ENCODE results near the gene GPR179.

The GPR179 gene

DNA sequence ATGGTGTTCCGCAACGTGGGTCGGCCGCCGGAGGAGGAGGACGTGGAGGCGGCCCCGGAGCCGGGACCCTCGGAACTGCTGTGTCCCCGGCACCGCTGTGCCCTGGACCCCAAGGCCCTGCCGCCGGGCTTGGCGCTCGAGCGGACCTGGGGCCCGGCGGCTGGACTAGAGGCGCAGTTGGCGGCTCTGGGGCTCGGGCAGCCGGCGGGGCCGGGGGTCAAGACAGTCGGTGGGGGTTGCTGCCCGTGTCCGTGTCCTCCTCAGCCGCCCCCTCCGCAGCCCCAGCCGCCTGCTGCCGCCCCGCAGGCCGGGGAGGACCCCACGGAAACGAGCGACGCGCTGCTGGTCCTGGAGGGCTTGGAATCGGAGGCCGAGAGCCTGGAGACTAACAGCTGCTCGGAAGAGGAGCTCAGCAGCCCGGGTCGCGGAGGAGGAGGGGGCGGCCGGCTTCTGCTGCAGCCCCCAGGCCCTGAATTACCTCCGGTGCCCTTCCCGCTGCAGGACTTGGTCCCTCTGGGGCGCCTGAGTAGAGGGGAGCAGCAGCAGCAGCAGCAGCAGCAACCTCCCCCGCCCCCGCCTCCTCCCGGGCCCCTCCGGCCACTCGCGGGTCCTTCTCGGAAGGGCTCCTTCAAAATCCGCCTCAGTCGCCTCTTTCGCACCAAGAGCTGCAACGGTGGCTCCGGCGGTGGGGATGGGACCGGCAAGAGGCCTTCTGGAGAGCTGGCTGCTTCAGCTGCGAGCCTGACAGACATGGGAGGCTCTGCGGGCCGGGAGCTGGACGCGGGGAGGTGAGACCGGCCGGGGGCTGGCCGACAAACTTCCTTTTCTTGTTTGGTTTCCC is 8.7 kb upstream of the GPR179 start:
- H3K4me1 Mint-ChIP-seq, result peaks cover 35 to 64% of the 10 kb centered on the region in 2 donors
- H3K27me3 Mint-ChIP-seq, result no peaks in the 10 kb centered on the region
- H3K4me3 Mint-ChIP-seq, result peak overlapping the region; percentile 80 to 97
- ATAC-seq (replicated peaks) (peak in 1 of 2 donors; percentile 0), DNase-seq (peak; percentile 9)
- no peaks in the 10 kb centered on the region for H3K9me3 Mint-ChIP-seq
- H3K36me3 Mint-ChIP-seq, result peaks cover 3 to 18% of the 10 kb centered on the region in 2 donors
- H3K27ac Mint-ChIP-seq, result peak overlapping the region; percentile 59

GRCh38 chr17:38351412-38352222 is 7.9 kb upstream of the GPR179 start, which contains the start of gene SOCS7:
Gene SOCS7, plus strand, starts transcription at chr17:38351844. Its CDS starts 209 bp downstream, at chr17:38352053.
- Mint-ChIP-seq H3K9me3 (no peaks in the 10 kb centered on the region), H3K4me1 (peaks cover 28 to 55% of the 10 kb centered on the region in 2 donors), H3K36me3 (peaks cover under 1 to 15% of the 10 kb centered on the region in 2 donors), H3K27me3 (no peaks in the 10 kb centered on the region), H3K27ac (peak within 1 kb of the TSS; percentile 96), H3K4me3 (peak within 1 kb of the TSS; percentile 92 to 97)
- DNase-seq (peak; percentile 82), ATAC-seq (replicated peaks) (peak; percentile 91 to 95)

GRCh38 chr17:38350035-38350434 is 6.3 kb upstream of the GPR179 start:
- H3K4me3 Mint-ChIP-seq, result no peak overlapping the region
- DNase-seq (no peak), ATAC-seq (replicated peaks) (no peak)
- no peak overlapping the region for H3K27ac Mint-ChIP-seq
- peaks cover 21 to 43% of the 10 kb centered on the region in 2 donors for H3K4me1 Mint-ChIP-seq
- peaks cover 0 to 5% of the 10 kb centered on the region in 2 donors for H3K36me3 Mint-ChIP-seq
- H3K9me3 Mint-ChIP-seq, result no peaks in the 10 kb centered on the region
- H3K27me3 Mint-ChIP-seq, result peaks cover 0 to 4% of the 10 kb centered on the region in 2 donors

DNA sequence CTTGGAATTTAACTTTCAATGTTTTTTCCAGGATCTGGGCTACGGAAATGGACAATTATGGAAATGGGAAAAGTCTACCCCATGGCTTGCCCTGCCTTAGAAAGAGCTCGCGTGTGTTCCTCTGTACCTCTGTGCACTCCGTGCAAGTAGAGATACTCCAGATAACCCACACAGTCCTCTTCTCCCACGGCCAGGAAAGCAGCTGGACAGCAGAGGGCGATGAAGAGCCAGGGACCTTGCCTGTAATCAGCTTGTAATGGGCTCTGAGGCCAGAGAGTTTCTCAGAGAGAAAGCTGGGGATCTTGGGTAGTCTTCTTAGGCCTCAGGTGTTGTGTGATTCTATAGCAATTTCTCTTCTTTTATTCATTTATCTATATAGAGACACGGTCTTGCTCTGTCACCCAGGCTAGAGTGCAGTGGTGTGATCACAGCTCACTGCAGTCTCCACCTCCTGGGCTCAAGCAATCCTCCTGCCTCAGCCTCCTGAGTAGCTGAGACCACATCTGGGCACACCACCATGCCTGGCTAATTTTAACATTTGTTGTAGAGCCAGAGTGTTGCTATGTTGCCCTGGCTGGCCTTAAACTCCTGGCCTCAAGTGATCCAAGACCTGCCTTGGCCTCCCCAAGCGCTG is 5.5 kb upstream of the GPR179 start:
- H3K4me1 Mint-ChIP-seq, result peaks cover 13 to 34% of the 10 kb centered on the region in 2 donors
- H3K27ac Mint-ChIP-seq, result no peak overlapping the region
- H3K36me3 Mint-ChIP-seq, result no peaks in the 10 kb centered on the region
- H3K9me3 Mint-ChIP-seq, result no peaks in the 10 kb centered on the region
- ATAC-seq (replicated peaks) (peak; percentile 69 to 73), DNase-seq (peak; percentile 69)
- peaks cover 0 to 12% of the 10 kb centered on the region in 2 donors for H3K27me3 Mint-ChIP-seq
- no peak overlapping the region for H3K4me3 Mint-ChIP-seq

DNA sequence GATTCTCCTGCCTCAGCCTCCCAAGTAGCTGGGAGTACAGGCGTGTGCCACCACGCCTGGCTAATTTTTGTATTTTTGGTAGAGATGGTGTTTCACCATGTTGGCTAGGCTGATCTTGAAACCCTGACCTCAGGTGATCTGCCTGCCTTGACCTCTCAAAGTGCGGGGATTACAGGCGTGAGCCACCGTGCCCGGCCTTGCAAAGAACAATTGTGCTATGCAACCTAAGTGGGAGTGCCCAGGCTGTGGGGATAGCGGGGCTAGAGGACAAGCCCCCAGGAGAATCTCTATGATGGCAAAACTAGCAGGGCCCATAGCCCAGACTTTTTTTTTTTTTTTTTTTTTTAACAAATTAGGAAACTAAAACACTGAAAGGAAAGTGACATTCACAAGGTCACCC is 2.0 kb upstream of the GPR179 start:
- Mint-ChIP-seq H3K36me3 (no peaks in the 10 kb centered on the region), H3K4me3 (no peak overlapping the region), H3K27ac (no peak overlapping the region), H3K27me3 (peaks cover 5 to 20% of the 10 kb centered on the region in 2 donors), H3K4me1 (peaks cover 5 to 15% of the 10 kb centered on the region in 2 donors), H3K9me3 (no peaks in the 10 kb centered on the region)
- DNase-seq (no peak), ATAC-seq (replicated peaks) (no peak)

DNA sequence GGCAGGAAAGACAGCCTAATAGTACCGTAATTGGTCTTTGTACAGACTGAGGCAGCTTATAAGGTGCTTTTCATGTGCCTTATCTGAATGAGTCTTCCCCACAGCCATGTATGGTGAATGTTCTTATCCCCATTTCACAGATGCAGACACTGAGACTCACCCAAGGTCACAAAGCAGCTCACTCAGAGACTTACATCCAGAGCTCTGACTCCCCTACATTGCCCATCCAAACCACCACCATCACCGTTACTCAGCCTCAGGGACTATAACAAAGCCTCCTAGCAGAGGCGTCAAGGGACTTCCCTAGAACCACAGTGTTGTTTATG is 627 bp upstream of the GPR179 start:
- ATAC-seq (replicated peaks) (no peak), DNase-seq (no peak)
- Mint-ChIP-seq H3K27me3 (peaks cover 5 to 20% of the 10 kb centered on the region in 2 donors), H3K4me1 (peaks cover 5 to 6% of the 10 kb centered on the region in 2 donors), H3K27ac (no peak overlapping the region), H3K36me3 (no peaks in the 10 kb centered on the region), H3K9me3 (no peaks in the 10 kb centered on the region), H3K4me3 (no peak overlapping the region)

GRCh38 chr17:38342886-38343607 is 709 bp downstream of the GPR179 start:
- ATAC-seq (replicated peaks) (no peak), DNase-seq (no peak)
- H3K27ac Mint-ChIP-seq, result no peak overlapping the region
- H3K4me3 Mint-ChIP-seq, result no peak overlapping the region
- H3K9me3 Mint-ChIP-seq, result no peaks in the 10 kb centered on the region
- no peaks in the 10 kb centered on the region for H3K4me1 Mint-ChIP-seq
- H3K36me3 Mint-ChIP-seq, result no peaks in the 10 kb centered on the region
- peaks cover 5 to 20% of the 10 kb centered on the region in 2 donors for H3K27me3 Mint-ChIP-seq

- H3K9me3 Mint-ChIP-seq, result no peaks in the 10 kb centered on the region
- H3K36me3 Mint-ChIP-seq, result no peaks in the 10 kb centered on the region
- H3K4me3 Mint-ChIP-seq, result no peak overlapping the region
- ATAC-seq (replicated peaks), result no peak
- H3K27me3 Mint-ChIP-seq, result peaks cover 5 to 20% of the 10 kb centered on the region in 2 donors
- no peaks in the 10 kb centered on the region for H3K4me1 Mint-ChIP-seq
- H3K27ac Mint-ChIP-seq, result no peak overlapping the region
- no peak for DNase-seq
Observed at GRCh38 chr17:38341035-38341721, 2.6 kb downstream of the GPR179 start.

DNA sequence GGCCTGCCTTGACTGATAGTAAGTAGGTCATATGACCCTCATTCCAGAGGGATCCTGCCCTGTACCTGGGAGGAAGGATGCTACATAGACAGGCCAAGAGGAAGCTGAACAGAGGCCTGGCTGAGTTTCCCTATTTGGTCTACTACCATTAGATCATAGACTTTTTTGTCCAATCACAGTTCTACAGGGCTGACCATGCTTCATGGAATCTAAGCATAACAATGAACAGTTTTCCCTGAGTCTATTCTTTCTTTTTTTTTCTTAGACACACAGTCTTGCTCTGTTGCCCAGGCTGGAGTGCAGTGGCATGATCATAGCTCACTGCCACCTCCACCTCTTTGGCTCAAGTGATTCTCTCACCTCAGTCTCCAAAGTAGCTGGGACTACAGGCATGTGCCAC is 3.9 kb downstream of the GPR179 start:
- DNase-seq (no peak), ATAC-seq (replicated peaks) (no peak)
- Mint-ChIP-seq H3K27ac (no peak overlapping the region), H3K9me3 (no peaks in the 10 kb centered on the region), H3K36me3 (no peaks in the 10 kb centered on the region), H3K4me1 (no peaks in the 10 kb centered on the region), H3K4me3 (no peak overlapping the region), H3K27me3 (peaks cover 5 to 14% of the 10 kb centered on the region in 2 donors)

GRCh38 chr17:38338535-38338934 is 5.2 kb downstream of the GPR179 start:
- no peak for ATAC-seq (replicated peaks)
- Mint-ChIP-seq H3K27me3 (peaks cover 12 to 13% of the 10 kb centered on the region in 2 donors), H3K27ac (no peak overlapping the region)

DNA sequence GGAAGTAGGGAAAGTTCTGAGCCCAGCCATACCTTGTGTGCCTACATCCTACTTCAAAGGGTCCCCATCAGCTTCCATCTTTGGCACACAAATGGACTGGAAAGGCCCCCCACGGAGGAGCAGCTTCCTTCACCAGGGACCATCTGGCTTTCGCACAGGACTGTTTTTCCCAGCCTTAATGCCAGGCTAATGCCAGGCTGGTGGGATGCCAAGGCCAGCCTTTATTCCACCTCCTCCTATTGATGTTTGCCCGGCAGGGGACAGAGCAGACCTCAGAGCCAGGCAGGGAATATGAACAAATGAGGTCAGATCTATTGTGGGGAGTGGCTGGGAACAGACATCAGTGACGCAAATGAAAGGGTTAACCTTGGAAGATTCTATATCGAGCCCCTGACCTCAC is 5.7 kb downstream of the GPR179 start:
- Mint-ChIP-seq H3K27me3 (peaks cover 15 to 17% of the 10 kb centered on the region in 2 donors), H3K36me3 (no peaks in the 10 kb centered on the region), H3K4me1 (no peaks in the 10 kb centered on the region), H3K27ac (no peak overlapping the region), H3K4me3 (no peak overlapping the region), H3K9me3 (no peaks in the 10 kb centered on the region)
- DNase-seq (no peak), ATAC-seq (replicated peaks) (no peak)

More at GRCh38 chr17:38338535-38338934, 5.2 kb downstream of the GPR179 start:
- no peaks in the 10 kb centered on the region for H3K36me3 Mint-ChIP-seq
- H3K4me1 Mint-ChIP-seq, result no peaks in the 10 kb centered on the region
- H3K4me3 Mint-ChIP-seq, result no peak overlapping the region
- H3K9me3 Mint-ChIP-seq, result no peaks in the 10 kb centered on the region
- no peak for DNase-seq

DNA sequence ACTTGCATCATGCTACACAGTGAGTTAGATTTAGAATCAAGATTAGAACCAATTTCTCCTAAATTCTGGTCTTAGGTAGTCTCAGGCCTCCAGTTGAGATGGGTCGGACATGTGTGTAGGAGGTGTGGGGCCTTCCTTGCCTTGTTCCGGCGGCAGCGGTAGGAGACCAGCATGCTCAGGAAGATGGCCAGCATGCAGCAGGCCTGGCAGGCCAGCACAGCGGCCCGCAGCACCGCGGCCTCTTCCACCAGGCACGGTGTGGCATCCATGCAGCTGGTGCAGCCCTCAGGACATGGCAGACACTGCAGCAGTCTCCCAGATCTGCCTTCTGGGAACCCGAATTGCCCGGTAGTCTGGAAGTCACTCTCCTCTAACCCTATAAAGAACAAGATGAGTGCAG is 6.9 kb downstream of the GPR179 start:
- peaks cover 17 to 19% of the 10 kb centered on the region in 2 donors for H3K27me3 Mint-ChIP-seq
- no peaks in the 10 kb centered on the region for H3K36me3 Mint-ChIP-seq
- no peak overlapping the region for H3K27ac Mint-ChIP-seq
- DNase-seq, result no peak
- H3K4me1 Mint-ChIP-seq, result no peaks in the 10 kb centered on the region
- H3K9me3 Mint-ChIP-seq, result no peaks in the 10 kb centered on the region
- no peak for ATAC-seq (replicated peaks)
- H3K4me3 Mint-ChIP-seq, result no peak overlapping the region
